HG03039 (cell line): ENCODE data around the gene LAMB2.

Experiments
- ATAC-seq: cut with Tn5 transposase; IDR thresholded peaks from one replicate; pipeline ENCODE4 v1.9.1; 2021; ENCODE audit warnings: mild to moderate bottlenecking, moderate library complexity; ENCODE audit not compliant: unreplicated experiment

Gene LAMB2

GRCh38 chr3:49161808-49162530 lies 29.1 kb upstream of the LAMB2 start:
- ATAC-seq, result no peak

- no peak for ATAC-seq
Measured at GRCh38 chr3:49161197-49161596, 28.3 kb upstream of the LAMB2 start.

GRCh38 chr3:49158792-49159191 lies 25.9 kb upstream of the LAMB2 start:
- ATAC-seq, result no peak

DNA sequence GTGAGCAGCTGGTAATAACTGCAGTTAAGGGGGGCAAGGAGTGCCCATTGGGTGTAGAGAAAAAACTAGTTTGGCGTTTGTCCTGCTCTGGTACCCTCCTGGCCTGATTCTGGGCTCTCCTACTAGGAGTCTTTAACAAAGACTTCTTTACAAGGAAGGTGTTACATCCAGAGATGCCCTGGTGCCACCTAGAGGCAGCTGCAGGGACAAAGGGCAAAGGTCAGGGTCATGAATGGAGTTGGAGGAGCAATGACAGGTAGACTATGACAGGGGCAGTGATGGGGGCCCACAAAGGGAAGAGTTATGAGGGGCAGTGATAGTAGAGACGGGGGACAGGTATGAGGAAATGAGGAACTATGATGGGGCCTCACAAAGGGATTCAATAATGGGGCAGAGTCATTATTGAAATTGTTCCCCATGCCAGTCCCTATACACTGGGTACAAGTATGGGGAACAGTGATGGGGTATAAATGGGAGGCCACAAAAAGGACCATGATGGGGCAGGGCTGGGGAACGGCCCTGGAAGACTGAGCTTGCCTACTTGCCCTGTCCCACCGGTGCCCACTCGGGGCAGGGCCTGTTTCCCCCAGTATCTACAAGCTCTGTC lies 25.4 kb upstream of the LAMB2 start:
- ATAC-seq, result no peak

DNA sequence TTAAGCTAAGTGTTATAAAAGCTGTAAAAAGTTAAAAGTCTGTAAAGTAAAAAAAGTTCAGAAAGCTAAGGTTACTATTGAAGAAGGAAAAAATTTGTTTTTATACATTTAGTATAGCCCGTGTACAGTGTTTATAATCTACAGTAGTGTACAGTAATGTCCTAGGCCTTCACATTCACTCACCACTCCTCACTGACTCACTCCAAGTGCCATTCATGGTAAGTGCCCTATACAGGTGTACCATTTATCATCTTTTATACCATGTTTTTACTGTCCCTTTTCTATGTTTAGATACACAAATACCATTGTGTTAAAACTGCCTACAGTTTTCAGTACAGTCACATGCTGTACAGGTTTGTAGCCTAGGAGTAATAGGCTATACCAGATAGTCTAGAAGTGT lies 24.4 kb upstream of the LAMB2 start:
- no peak for ATAC-seq

DNA sequence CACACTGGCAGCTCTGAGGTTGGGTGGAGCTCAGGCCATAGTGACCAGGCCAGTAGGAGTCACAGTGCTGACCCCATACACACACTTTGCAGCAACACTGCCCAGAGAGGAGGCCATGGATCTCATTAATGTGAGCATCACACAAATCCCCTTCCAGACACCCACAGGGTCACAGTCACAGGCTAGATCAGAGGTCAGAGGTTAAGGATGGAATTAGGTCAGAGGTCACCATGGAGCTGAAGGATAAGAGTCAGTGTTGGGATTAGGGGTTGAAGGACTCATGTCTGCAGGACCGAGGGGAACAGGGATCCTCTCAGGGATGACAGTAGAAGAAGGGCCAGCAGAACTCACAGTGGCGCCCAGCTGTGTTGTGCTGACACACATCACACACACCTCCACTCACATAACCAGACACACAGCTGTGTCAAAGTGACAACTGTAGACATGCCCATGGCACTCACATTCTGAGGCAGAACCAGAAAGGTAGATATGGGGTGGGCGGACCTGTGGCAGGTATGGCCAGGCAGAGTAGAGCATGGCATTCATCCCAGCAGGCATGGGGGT lies 20.6 kb upstream of the LAMB2 start:
- no peak for ATAC-seq

GRCh38 chr3:49151610-49152009 lies 18.8 kb upstream of the LAMB2 start:
- ATAC-seq, result no peak

DNA sequence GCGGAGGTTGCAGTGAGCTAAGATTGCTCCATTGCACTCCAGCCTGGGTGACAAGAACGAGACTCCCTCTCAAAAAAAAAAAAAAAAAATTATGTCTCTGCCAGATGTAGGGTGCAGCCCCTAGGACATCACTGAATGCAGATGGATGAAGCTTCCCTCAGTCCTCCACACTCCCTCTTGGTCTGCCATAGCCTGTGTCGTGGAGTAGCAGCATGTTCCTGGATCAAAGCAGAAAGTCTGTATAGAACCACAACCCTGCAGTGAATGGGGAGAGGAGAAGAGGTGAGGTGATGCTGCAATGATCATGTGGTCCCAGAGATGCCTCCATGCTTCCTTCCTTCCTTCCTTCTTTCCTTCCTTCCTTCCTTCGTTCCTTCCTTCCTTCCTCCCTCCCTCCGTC lies 15.3 kb upstream of the LAMB2 start:
- no peak for ATAC-seq

GRCh38 chr3:49140080-49140479 lies 7.2 kb upstream of the LAMB2 start:
- ATAC-seq, result no peak

DNA sequence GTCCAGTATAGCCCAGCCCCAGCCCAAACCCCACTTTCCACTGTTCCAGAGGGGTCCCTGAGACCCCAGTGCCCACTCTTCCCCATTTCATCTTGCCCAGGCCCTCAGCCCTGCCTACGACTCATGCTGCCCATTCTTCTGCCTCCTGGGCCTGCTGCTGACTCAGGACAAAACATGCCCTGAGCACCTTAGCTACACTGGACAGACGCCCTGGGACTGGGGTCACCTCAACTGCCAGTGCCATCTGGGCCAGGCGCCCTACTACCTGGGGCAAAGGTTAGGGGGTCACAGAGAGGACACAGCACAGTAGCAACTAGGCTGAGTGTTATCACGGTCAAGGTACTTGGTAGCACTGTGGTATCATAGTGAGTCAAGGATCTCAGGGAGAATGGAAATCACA lies 2.6 kb upstream of the LAMB2 start:
- no peak for ATAC-seq

DNA sequence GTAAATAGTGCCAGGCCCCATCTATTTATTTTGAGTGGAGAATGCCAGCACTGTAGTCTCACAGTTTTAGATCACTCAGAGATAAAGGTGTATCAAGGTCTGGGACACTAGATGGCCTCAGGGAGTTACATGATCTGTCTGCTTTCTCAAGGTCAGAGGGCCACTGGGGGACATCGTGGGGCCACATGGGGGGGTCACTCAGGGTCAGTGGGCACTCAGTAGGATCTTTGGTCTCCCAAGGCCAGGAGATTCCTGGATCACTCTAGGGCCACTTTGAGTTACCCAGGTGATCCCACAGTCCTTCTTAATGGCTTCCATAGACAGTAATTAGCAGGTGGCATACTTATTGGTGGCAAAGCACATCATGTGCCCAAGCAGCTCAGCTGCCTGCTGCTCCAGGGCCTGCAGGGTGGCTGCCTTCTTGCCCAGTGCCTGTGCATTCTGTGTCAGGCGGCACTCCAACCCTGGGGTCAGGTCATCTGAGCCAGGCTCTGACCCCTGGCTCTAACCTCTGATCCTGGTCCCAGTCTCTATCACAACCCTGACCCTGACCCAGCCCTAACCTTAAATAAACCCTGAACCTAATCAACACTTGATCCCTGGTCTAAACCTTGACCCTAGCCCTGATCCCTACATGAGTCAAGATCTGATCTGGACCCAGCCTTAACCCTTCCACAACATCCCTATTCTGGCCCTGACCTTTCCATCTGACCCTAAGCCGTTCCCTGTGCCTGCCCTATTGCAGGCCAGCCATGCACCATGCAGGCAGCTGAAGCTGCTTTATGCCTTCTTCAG lies 1.8 kb upstream of the LAMB2 start:
- no peak for ATAC-seq

GRCh38 chr3:49133226-49133951 lies 539 bp upstream of the LAMB2 start:
- no peak for ATAC-seq

GRCh38 chr3:49132073-49132436 lies 795 bp downstream of the LAMB2 start:
- no peak for ATAC-seq

DNA sequence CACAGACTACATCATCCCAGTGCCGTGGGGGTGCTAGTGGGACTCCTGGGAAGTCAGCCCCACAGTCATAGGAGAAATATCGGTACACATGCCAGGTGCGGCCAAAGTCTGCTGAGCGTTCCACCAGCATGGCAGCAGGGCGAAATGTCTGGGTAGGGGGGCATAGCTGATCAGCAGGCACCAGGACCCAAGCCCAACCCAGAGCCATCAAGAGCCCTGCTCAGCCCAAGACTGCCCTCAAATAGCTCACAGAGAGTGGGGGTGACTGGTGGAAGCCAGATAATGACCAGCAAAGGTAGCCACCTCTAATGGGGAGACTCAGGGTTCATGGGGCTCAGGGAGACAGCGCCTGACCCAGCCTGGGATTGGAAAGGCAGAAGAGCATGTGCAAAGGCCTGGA lies 1.3 kb downstream of the LAMB2 start:
- no peak for ATAC-seq

DNA sequence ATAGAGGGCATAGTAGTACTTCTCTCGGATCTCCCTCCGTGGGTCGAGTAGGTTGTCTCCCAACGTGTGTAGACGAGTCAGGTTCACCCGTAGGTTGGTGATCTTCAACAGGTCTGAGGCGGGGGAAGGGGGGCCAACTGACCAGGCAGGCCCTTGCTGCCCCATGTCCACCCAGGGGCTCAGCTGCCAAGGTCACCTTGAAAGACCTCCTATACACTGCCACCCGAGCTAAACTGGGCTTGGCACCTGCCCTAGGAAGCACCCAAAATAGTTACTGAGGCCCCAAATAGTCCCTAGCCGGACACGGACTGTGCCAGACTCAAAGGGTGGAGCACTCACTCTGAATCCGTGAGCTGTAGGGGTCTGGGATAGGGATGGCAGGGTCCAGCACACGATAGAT lies 1.8 kb downstream of the LAMB2 start:
- no peak for ATAC-seq

DNA sequence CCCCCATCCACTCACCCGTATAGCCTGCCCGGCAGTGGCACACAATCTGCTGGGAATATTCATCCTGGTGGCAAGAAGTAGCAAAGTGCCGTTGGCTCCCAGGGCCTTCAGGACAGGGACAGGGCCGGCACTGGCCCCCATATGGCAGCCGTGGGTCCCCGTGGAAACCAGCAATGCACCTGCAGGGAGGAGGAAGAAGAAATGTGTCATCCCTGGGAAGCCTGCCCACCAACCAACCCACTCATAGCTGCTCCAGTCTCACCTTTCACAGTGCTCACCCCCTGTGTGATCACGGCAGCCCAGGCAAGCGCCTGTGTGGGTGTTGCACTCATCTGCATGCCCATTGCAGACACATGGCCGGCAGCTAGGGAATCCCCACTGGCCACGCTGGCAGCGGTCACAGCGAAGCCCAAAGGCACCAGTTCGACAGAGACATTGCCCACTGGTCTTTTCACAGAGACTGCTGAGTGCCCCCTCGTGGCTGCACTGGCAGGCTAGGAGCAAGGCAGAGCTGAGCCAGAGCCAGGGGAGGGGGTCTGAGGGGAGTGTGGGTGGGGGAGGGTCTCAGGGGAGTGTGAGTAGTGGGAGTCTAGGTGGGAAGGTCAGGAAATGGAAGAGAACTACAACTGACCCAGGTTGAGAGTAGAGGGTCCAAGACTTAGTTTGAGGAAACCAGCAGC lies 7.7 kb downstream of the LAMB2 start:
- ATAC-seq, result no peak

- no peak for ATAC-seq
Measured at GRCh38 chr3:49124203-49124602, 8.6 kb downstream of the LAMB2 start.

GRCh38 chr3:49123687-49124086 lies 9.2 kb downstream of the LAMB2 start:
- ATAC-seq, result no peak

DNA sequence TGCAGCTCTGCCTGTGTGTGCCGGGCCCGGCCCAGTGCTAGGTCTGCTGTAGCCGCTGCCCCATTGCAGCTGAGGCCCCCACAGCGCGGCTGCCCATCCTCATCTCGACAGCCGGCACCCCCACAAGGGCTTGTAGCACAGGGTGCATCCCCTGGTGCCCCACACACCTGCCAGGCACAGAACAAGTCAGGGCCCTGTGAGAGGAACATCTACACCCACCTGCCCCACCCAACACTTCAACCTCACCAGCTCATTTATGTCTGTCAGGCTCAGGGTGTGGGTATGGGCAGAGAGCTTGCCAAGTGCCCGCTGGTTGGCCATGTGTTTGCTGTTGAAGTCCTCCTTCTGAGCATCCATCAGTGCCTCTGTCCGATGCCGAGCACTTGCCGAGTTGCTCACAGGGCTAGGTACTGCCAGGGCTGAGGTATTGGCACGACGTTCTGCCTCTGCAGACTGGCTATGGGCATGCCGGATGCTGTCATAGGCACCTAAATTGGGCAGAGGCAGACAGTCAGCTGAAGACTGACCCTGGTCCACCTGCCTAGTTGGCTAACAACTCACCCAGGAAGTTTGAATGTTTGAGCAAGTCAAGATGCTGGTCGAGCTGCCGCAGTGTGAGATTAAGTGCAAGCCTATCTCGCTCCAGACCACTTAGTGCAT lies 9.8 kb downstream of the LAMB2 start:
- ATAC-seq, result no peak

DNA sequence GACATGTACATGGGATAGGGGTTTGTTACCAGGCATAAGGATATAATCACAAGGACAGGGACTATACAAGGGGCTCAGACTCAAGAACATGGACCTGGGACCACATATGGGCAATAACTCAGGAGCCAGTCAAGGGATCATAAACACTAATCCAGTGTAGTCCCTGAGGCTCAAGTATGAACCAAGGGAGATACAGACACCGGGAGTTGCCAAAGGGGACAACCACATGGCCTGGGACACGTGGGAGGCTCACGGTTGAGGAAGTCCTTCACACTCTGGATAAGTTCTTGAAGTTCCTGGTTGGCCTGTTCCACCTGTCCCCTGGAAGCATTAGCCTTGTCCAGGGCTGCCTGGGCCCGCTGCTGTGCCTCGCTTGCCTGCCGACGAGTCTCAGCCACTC lies 10.4 kb downstream of the LAMB2 start:
- no peak for ATAC-seq
